HG03097 (cell line): Measurements from ENCODE around the gene MON2.

Source experiments
- ATAC-seq: cut with Tn5 transposase; IDR thresholded peaks from one replicate; pipeline ENCODE4 v1.9.1; 2021; ENCODE audit not compliant: unreplicated experiment, low FRiP score

Gene MON2

DNA sequence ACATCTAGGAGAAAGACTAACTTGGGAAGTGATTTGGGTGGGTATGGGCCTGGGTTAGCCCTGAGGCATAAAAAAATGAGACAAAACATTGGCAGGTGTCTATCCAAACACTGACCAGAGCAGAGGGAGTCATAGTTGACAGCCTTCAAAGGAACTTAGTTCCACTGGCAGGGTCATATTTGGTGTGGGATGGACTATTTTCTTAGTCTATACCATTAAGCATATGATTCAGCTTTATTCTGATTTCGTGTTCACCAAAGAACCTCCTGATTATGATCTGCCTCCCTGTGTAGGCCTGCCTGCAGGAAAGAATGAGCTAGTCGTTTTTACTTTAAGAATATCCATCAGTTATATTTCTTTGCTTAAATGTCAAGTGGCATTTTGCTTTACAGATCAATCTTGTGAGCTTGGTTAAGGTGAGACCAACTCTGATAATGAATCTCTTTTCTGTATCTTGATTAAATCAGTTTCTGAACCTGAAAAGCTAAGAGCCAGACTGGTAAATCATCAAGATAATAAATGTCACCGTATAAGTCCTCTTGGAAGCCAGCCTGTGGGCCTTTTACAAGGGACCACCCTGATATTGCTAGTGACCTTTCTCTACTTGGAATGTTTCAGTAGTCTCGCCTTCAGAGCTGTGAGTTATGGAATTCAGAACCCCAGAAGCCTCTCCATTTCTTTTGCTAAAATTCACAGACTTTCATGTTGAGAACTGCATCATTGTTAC is 182.9 kb downstream of the MON2 start:
- no peak for ATAC-seq
